B cell (primary cell): ENCODE data around the gene TET1. TPM values are rescaled to one million over a fixed set of nuclear protein-coding genes. Genes with fewer than 3 reads are reported as not detected.

Source experiments
- ATAC-seq: fragments of 200-7000 bp; cut with Tn5 transposase; one replicate; pipeline ENCODE4 v1.10.0; 2021; ENCODE audit warnings: low read depth, mild to moderate bottlenecking, moderate number of reproducible peaks, moderate library complexity
- CTCF ChIA-PET: fragments of 350-600 bp; sonication (Branson Sonifier 250); formaldehyde crosslinking; loops from one replicate; lab custom pipeline; 2021; ENCODE audit warnings: antibody characterized with exemption, inconsistent platforms; lab: Charles Lee
- POLR2A ChIA-PET: fragments of 350-600 bp; sonication (Branson Sonifier 250); formaldehyde crosslinking; loops from one replicate; lab custom pipeline; 2021; ENCODE audit warnings: antibody characterized with exemption; lab: Charles Lee
- DNase-seq: peaks from one replicate; pipeline ENCODE4 v3.0.0; 2013
- H2AFZ ChIP-seq: 2 replicates; pipeline ENCODE4 v1.6.1; 2012; ENCODE audit warnings: mild to moderate bottlenecking, low read depth, low read length; ENCODE audit not compliant: insufficient read depth, poor library complexity, severe bottlenecking
- H3K27ac ChIP-seq, 2 donors: 1 replicate in 1 of 2; 2 replicates in 1 of 2; pipeline ENCODE4 v1.5.1; 2012 to 2013; ENCODE audit warnings: low read length in 2 of 2, mild to moderate bottlenecking in 2 of 2, moderate library complexity in 1 of 2
- H3K27me3 ChIP-seq, 4 experiments: fragments of 200-600 bp in 1 of 4; sonication (generic) in 1 of 4; replicated peaks in 1 of 4; 1 replicate in 2 of 4; 2 replicates in 2 of 4; pipeline versions ENCODE4 v1.6.1 to v1.7.0; 2013 to 2016; ENCODE audit warnings: low read length in 3 of 4, mild to moderate bottlenecking in 2 of 4, mixed read lengths in 1 of 4, moderate library complexity in 1 of 4; ENCODE audit not compliant: insufficient read depth in 4 of 4, control insufficient read depth in 3 of 4; ENCODE audit errors: control extremely low read depth in 1 of 4
- H3K36me3 ChIP-seq, 2 experiments: replicated peaks in 1 of 2; 1 replicate in 1 of 2; 2 replicates in 1 of 2; pipeline versions ENCODE4 v1.6.1 to v1.7.1; 2013; ENCODE audit warnings: low read length in 1 of 2; ENCODE audit not compliant: insufficient read depth in 2 of 2, control insufficient read depth in 1 of 2; ENCODE audit errors: control extremely low read depth in 1 of 2, extremely low read depth in 1 of 2
- H3K4me1 ChIP-seq, 2 donors: fragments of 200-600 bp in 1 of 2; sonication (generic) in 1 of 2; 1 replicate in 1 of 2; 2 replicates in 1 of 2; pipeline versions ENCODE4 v1.5.1 to v1.6.1; 2013 to 2017; ENCODE audit warnings: low read length in 2 of 2; ENCODE audit not compliant: control insufficient read depth in 2 of 2, insufficient read depth in 2 of 2
- H3K4me2 ChIP-seq: replicated peaks from 2 replicates; pipeline ENCODE3; 2012; ENCODE audit warnings: mild to moderate bottlenecking, low read depth, low read length; ENCODE audit not compliant: poor library complexity, severe bottlenecking
- H3K4me3 ChIP-seq, 5 experiments: fragments of 200-600 bp in 1 of 5; sonication (generic) in 1 of 5; 1 replicate in 3 of 5; 2 replicates in 2 of 5; pipeline versions ENCODE4 v1.5.1 to v1.7.0; 2011 to 2016; ENCODE audit warnings: low read length in 4 of 5, mild to moderate bottlenecking in 4 of 5, low read depth in 2 of 5, control low read depth in 1 of 5, moderate library complexity in 1 of 5; ENCODE audit not compliant: insufficient read depth in 1 of 5; ENCODE audit errors: control extremely low read depth in 1 of 5, extremely low read depth in 1 of 5
- H3K79me2 ChIP-seq: fragments of 200-600 bp; sonication (generic); one replicate; pipeline ENCODE4 v1.6.0; 2016; ENCODE audit warnings: low read length; ENCODE audit not compliant: control insufficient read depth, insufficient read depth
- H3K9ac ChIP-seq: fragments of 200-600 bp; sonication (generic); 2 replicates; pipeline ENCODE4 v1.6.1; 2017; ENCODE audit warnings: mild to moderate bottlenecking, low read length, moderate library complexity
- H3K9me3 ChIP-seq, 3 donors: one replicate each; pipeline versions ENCODE4 v1.6.1 to v1.7.1; 2013; ENCODE audit warnings: low read length in 2 of 3; ENCODE audit not compliant: control insufficient read depth in 2 of 3, insufficient read depth in 1 of 3; ENCODE audit errors: control extremely low read depth in 1 of 3
- H4K20me1 ChIP-seq: 2 replicates; pipeline ENCODE4 v1.6.0; 2012; ENCODE audit warnings: mild to moderate bottlenecking, low read length; ENCODE audit not compliant: insufficient read depth, control insufficient read depth, poor library complexity, severe bottlenecking
- H3K27ac Mint-ChIP-seq: one replicate; pipeline ENCODE4 v1.8.0; 2021; ENCODE audit warnings: mixed read lengths
- H3K27me3 Mint-ChIP-seq: one replicate; pipeline ENCODE4 v1.8.0; 2021; ENCODE audit warnings: mixed read lengths
- H3K4me1 Mint-ChIP-seq: one replicate; pipeline ENCODE4 v1.8.0; 2021; ENCODE audit warnings: mixed read lengths
- H3K4me3 Mint-ChIP-seq: one replicate; pipeline ENCODE4 v1.8.0; 2021; ENCODE audit warnings: mixed read lengths
- H3K9me3 Mint-ChIP-seq: one replicate; pipeline ENCODE4 v1.8.0; 2022; ENCODE audit warnings: mixed read lengths; ENCODE audit not compliant: insufficient read depth
- EZH2 ChIP-seq: IDR thresholded peaks from 2 replicates; pipeline ENCODE4 v1.6.1; 2012; ENCODE audit warnings: borderline replicate concordance, low read depth, mild to moderate bottlenecking, moderate library complexity, low read length; ENCODE audit not compliant: insufficient read depth, poor library complexity, severe bottlenecking
- WGBS: methylation state at CpG from one replicate; pipeline ENCODE4 v1.1.5; 2013; ENCODE audit warnings: missing lambda C conversion rate; ENCODE audit not compliant: insufficient coverage; 5-methylcytosine and 5-hydroxymethylcytosine counted together
- intact Hi-C: fragments of 100-400 bp; cut with micrococcal nuclease; formaldehyde crosslinking; loops from one replicate; pipeline ENCODE4 v1.10.0; 2022
- polyA plus RNA-seq: library from polyadenylated mRNA; depleted of rRNA; stranded (reverse); fragments of >200 nt; gene quantifications from 2 replicates; pipeline ENCODE4 v1.2.3, GENCODE V29; 2012
- total RNA-seq, 2 donors: library from RNA; stranded (reverse); fragments of 120-200 nt in 1 of 2; gene quantifications; 1 replicate in 1 of 2; 2 replicates in 1 of 2; pipeline versions ENCODE4 v1.2.3 to v1.2.4, GENCODE V29; 2013 to 2022
- TF ChIP-seq, protein P1 (sequence below): fragments of 200-600 bp; IDR thresholded peaks from one replicate; pipeline ENCODE4 v1.8.0; 2022; ENCODE audit warnings: antibody characterized with exemption, mild to moderate bottlenecking

TET1 gene
- total and polyA plus RNA-seq, 2 donors (not counting 1 experiment from before 2014, with no cell fraction given): 0.30 to 1.4 TPM

DNA sequence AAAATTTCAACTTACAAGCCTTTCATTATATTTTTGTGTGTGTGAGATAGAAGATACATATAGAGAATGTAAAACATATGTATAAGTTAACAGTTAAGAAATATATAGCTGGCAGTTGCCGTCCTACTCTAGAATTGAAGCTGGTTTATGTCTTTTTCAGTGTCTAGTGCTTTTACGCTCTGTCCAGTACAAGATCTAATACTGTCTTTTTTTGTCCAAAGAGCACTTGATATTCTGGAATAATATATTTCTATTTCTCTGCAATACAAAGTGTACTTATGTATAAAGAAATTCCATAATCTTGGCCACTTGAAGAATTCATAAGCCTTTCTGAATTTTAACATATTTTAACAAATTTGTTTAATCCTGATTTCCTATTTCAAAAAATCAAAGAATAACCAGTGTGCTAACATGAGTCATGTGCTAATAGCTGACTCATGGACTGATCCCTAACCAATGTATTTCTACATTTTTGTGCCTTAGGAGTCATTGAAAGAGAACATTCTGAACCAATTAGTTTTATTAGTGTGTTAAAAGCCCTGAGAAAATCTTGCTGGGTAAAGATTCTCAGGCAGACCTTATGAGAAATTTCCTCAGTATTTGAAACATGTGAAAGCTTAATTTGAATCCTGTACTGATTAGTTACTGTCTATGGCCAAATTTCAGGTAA lies 87.7 kb downstream of the TET1 start:
- intact Hi-C loops: no loop called here
- POLR2A ChIA-PET: no interaction called here

DNA sequence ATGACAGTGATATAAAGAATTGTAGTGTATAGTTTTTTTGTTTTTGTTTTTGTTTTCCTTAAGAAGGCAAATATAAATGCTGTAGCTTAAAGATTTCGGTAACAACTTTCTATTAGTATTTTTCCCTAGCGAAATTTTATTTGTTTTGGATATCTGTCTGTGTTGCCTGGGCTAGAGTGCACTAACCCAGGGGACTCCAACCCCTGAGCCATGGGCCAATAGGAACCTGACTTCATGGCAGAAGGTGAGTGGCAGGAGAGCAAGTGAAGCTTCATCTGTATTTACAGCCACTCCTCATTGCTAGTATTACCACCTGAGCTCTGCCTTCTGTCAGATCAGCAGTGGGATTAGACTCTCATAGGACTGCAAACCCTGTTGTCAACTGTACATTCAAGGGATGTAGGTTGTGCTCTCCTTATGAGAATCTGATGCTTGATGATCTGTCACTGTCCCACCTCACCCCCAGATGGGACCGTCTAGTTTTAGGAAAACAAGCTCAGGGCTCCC lies 95.5 kb downstream of the TET1 start:
- no peak overlapping the region for H3K4me2 ChIP-seq
- H3K9me3 ChIP-seq: no peaks in the 10 kb centered on the region
- no peaks in the 10 kb centered on the region for H4K20me1 ChIP-seq
- intact Hi-C loops: no loop called here
- no peaks in the 10 kb centered on the region for H3K27me3 ChIP-seq
- WGBS: no CpG with 5 or more reads among the region's 3 CpGs
- H3K9ac ChIP-seq: no peak overlapping the region
- no peak overlapping the region for H3K27ac ChIP-seq
- ATAC-seq (no peak), DNase-seq (no peak)
- H3K36me3 ChIP-seq: no peaks in the 10 kb centered on the region
- Mint-ChIP-seq H3K27ac (no peak overlapping the region), H3K4me3 (no peak overlapping the region), H3K27me3 (no peaks in the 10 kb centered on the region), H3K4me1 (no peaks in the 10 kb centered on the region), H3K9me3 (no peaks in the 10 kb centered on the region)
- no peak overlapping the region for H3K4me3 ChIP-seq
- no peaks in the 10 kb centered on the region for H3K79me2 ChIP-seq
- CTCF ChIA-PET: interaction anchor here (0.8 kb wide), 1 partner anchor 12 kb away, joined by 4 read pairs; no protein-coding TSS in a partner anchor
- no peak overlapping the region for H2AFZ ChIP-seq
- POLR2A ChIA-PET: no interaction called here
- H3K4me1 ChIP-seq: no peaks in the 10 kb centered on the region
- TF ChIP-seq, protein P1, sequence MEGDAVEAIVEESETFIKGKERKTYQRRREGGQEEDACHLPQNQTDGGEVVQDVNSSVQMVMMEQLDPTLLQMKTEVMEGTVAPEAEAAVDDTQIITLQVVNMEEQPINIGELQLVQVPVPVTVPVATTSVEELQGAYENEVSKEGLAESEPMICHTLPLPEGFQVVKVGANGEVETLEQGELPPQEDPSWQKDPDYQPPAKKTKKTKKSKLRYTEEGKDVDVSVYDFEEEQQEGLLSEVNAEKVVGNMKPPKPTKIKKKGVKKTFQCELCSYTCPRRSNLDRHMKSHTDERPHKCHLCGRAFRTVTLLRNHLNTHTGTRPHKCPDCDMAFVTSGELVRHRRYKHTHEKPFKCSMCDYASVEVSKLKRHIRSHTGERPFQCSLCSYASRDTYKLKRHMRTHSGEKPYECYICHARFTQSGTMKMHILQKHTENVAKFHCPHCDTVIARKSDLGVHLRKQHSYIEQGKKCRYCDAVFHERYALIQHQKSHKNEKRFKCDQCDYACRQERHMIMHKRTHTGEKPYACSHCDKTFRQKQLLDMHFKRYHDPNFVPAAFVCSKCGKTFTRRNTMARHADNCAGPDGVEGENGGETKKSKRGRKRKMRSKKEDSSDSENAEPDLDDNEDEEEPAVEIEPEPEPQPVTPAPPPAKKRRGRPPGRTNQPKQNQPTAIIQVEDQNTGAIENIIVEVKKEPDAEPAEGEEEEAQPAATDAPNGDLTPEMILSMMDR: no peak
- no peak for TF ChIP-seq EZH2

More for the DNA sequence above, 87.7 kb downstream of the TET1 start:
- CTCF ChIA-PET: no interaction called here
- H3K79me2 ChIP-seq: no peaks in the 10 kb centered on the region
- no peak overlapping the region for H3K27ac ChIP-seq
- H3K4me2 ChIP-seq: no peak overlapping the region
- H3K9me3 ChIP-seq: no peaks in the 10 kb centered on the region
- TF ChIP-seq, protein P1: no peak
- TF ChIP-seq EZH2: no peak
- ATAC-seq: no peak
- no peak for DNase-seq
- H4K20me1 ChIP-seq: no peaks in the 10 kb centered on the region
- Mint-ChIP-seq H3K27ac (no peak overlapping the region), H3K4me3 (no peak overlapping the region), H3K4me1 (no peaks in the 10 kb centered on the region), H3K9me3 (no peaks in the 10 kb centered on the region), H3K27me3 (no peaks in the 10 kb centered on the region)
- H3K9ac ChIP-seq: no peak overlapping the region
- WGBS: no CpG with 5 or more reads among the region's 2 CpGs
- H3K4me1 ChIP-seq: no peaks in the 10 kb centered on the region
- no peaks in the 10 kb centered on the region for H3K36me3 ChIP-seq
- H3K27me3 ChIP-seq: no peaks in the 10 kb centered on the region
- H3K4me3 ChIP-seq: no peak overlapping the region
- H2AFZ ChIP-seq: no peak overlapping the region
